Left ventricle myocardium inferior (tissue), 1 donor: ENCODE results near the gene TMEM202. TPM values are rescaled to one million over a fixed set of nuclear protein-coding genes. Genes with fewer than 3 reads are reported as not detected.
"Not testable (repeated sequence)": the region's sequence is repeated elsewhere in the genome, so short reads cannot be mapped to it uniquely, and the experiment has no call there.

Source experiments
- DNase-seq: peaks from one replicate; pipeline ENCODE4 v3.0.0-alpha.2; 2020
- H3K27ac ChIP-seq: fragments of 200-600 bp; replicated peaks from 2 replicates; pipeline ENCODE4 v1.8.0; 2021
- H3K27me3 ChIP-seq: fragments of 200-600 bp; 2 replicates; pipeline ENCODE4 v1.8.0; 2021; ENCODE audit warnings: low read depth
- H3K36me3 ChIP-seq: fragments of 200-600 bp; 2 replicates; pipeline ENCODE4 v1.8.0; 2021
- H3K4me1 ChIP-seq: fragments of 200-600 bp; 2 replicates; pipeline ENCODE4 v1.8.0; 2021
- H3K4me3 ChIP-seq: fragments of 200-600 bp; 2 replicates; pipeline ENCODE4 v1.8.0; 2021; ENCODE audit warnings: mild to moderate bottlenecking, moderate library complexity
- H3K9me3 ChIP-seq: fragments of 200-600 bp; replicated peaks from 2 replicates; pipeline ENCODE4 v1.8.0; 2021
- intact Hi-C: fragments of 100-400 bp; cut with micrococcal nuclease; formaldehyde crosslinking; loops from one replicate; pipeline ENCODE4 v1.11.0; 2022
- total RNA-seq: library from RNA; stranded (reverse); fragmentation: NEBNext Ultra II Directional; extraction: Animal tissue kit (Norgen Biotek cat#: 25700); gene quantifications from one replicate; pipeline ENCODE4 v1.2.1, GENCODE V29; 2021
- TF ChIP-seq, protein P1 (sequence below): fragments of 200-600 bp; IDR thresholded peaks from 2 replicates; pipeline ENCODE4 v1.8.0; 2021; ENCODE audit warnings: antibody characterized with exemption, mild to moderate bottlenecking, borderline replicate concordance
- donor health status: DM: no; HTN: yes; CAD: no; lungs with severe emphysema.

Gene TMEM202
- total RNA-seq, 1 donor from 2014 or later = not detected

DNA sequence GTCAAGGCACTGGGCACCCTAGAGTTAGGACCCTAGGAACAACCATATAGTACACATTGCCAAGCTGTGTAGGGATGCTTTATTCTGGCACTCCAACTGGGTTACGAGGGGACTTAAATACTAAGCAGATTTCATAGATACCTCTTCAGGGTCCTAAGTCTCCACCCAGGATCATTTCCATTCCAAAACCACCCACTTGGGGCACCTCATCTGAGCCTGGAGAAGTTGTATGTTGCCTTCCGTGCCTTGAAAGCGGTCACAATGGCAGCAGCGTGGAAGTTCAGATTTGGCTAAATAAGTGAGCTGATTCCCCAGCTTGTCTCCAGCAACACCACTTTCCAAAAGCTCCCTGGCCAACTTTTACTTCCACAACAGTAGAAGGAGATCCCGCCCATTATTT is 4.6 kb downstream of the TMEM202 start:
- no peak for DNase-seq
- Histone ChIP-seq H3K4me3 (no peak overlapping the region), H3K36me3 (no peaks in the 10 kb centered on the region), H3K27ac (no peak overlapping the region), H3K27me3 (peaks cover 31% of the 10 kb centered on the region), H3K9me3 (no peaks in the 10 kb centered on the region), H3K4me1 (peaks cover 4% of the 10 kb centered on the region)
- intact Hi-C loops = no loop called here
- TF ChIP-seq, protein P1, sequence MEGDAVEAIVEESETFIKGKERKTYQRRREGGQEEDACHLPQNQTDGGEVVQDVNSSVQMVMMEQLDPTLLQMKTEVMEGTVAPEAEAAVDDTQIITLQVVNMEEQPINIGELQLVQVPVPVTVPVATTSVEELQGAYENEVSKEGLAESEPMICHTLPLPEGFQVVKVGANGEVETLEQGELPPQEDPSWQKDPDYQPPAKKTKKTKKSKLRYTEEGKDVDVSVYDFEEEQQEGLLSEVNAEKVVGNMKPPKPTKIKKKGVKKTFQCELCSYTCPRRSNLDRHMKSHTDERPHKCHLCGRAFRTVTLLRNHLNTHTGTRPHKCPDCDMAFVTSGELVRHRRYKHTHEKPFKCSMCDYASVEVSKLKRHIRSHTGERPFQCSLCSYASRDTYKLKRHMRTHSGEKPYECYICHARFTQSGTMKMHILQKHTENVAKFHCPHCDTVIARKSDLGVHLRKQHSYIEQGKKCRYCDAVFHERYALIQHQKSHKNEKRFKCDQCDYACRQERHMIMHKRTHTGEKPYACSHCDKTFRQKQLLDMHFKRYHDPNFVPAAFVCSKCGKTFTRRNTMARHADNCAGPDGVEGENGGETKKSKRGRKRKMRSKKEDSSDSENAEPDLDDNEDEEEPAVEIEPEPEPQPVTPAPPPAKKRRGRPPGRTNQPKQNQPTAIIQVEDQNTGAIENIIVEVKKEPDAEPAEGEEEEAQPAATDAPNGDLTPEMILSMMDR = no peak

DNA sequence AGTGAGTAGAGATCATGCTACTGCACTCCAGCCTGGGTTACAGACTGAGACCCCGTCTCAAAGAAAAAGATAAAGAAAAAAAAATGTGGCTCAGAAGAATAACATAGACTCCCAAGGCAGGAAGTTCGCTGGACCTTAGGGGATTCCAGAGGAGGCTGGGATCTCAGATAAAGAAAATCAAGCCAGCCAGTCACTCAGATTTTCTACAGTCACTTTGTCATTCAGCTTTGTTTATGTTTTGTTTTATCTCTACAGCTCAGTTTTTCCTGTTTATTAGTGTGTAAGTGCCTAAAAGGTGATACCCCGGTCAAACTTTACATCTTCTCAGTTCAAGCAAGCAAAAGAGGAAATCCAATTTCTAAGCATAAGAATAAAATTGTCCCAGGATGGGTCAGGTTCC is 6.3 kb downstream of the TMEM202 start:
- Histone ChIP-seq H3K27me3 (peaks cover 47% of the 10 kb centered on the region), H3K4me1 (no peaks in the 10 kb centered on the region), H3K9me3 (no peaks in the 10 kb centered on the region), H3K36me3 (no peaks in the 10 kb centered on the region), H3K4me3 (no peak overlapping the region), H3K27ac (no peak overlapping the region)
- TF ChIP-seq, protein P1 = no peak
- no peak for DNase-seq
- intact Hi-C loops = no loop called here

DNA sequence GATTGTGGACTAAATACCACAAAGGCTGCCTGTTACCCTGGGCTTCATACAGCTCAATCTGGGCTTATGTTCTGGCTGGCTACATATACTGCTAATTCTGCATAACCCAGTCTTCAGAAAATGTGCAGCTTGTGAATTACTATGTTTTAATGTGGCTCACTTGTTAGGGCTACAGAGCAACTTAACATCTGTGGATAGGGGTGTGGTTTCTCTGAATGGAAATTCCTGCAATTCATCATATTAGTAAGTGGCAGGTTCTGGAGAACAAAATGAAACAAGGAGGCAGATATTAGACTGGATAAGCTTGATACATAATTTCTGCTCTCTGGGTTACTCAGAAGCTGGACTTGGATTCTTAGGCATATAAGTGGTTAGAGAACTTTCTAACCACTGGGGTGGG is 6.7 kb downstream of the TMEM202 start:
- Histone ChIP-seq H3K36me3 (no peaks in the 10 kb centered on the region), H3K27ac (no peak overlapping the region), H3K4me3 (no peak overlapping the region), H3K9me3 (no peaks in the 10 kb centered on the region), H3K27me3 (peaks cover 52% of the 10 kb centered on the region), H3K4me1 (no peaks in the 10 kb centered on the region)
- intact Hi-C loops = no loop called here
- no peak for DNase-seq
- TF ChIP-seq, protein P1 = no peak

DNA sequence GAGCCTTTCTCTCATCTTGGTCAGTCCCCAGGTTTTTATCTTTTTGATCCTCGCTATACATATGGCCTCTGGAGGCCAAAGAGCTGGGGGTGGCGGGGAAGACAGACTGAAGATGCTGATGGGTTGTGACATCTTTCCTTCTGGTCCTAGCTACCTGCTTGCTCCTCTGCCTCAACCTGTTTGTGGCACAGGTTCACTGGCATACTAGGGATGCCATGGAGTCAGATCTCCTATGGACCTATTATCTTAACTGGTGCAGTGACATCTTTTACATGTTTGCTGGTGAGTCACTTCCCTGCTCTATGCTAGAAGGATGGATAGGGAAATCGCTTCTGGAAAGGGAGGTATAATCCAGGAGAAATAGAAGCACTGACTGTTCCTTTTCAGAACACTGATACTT is 8.8 kb downstream of the TMEM202 start:
- intact Hi-C loops = no loop called here
- H3K36me3 ChIP-seq = no peaks in the 10 kb centered on the region
- TF ChIP-seq, protein P1 = no peak

DNA sequence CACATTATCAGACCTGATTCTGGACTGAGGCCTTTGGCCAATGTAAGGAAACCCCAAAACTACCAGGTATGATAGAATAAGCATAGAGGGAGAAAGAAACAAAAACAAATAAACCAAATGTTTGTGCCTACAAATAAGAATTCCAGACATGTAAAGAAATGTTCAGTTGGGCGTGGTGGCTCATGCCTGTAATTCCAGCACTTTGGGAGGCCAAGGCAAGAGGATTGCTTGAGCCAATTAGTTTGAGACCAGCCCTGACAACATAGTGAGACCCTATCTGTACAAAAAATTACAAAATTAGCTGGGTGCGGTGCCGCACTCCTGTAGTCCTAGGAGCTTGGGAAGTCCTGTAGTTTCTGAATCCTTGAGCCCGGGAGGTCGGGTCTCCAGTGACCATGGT is 13.0 kb downstream of the TMEM202 start:
- no peak overlapping the region for H3K27ac ChIP-seq
- peaks cover 46% of the 10 kb centered on the region for H3K27me3 ChIP-seq
- H3K9me3 ChIP-seq = peaks cover 10% of the 10 kb centered on the region
- intact Hi-C loops = no loop called here
- no peaks in the 10 kb centered on the region for H3K36me3 ChIP-seq
- H3K4me3 ChIP-seq = no peak overlapping the region
- DNase-seq = no peak
- H3K4me1 ChIP-seq = no peaks in the 10 kb centered on the region
- TF ChIP-seq, protein P1 = no peak

More for the DNA sequence above, 8.8 kb downstream of the TMEM202 start:
- Histone ChIP-seq H3K4me1 (no peaks in the 10 kb centered on the region), H3K27me3 (peaks cover 67% of the 10 kb centered on the region), H3K27ac (no peak overlapping the region), H3K4me3 (no peak overlapping the region), H3K9me3 (peaks cover 10% of the 10 kb centered on the region)
- DNase-seq = no peak

GRCh38 chr15:72411544-72411943 is 13.4 kb downstream of the TMEM202 start:
- DNase-seq = no peak
- no peak overlapping the region for H3K27ac ChIP-seq
- peaks cover 46% of the 10 kb centered on the region for H3K27me3 ChIP-seq
- H3K9me3 ChIP-seq = peaks cover 10% of the 10 kb centered on the region
- H3K4me3 ChIP-seq = no peak overlapping the region
- no peaks in the 10 kb centered on the region for H3K36me3 ChIP-seq
- intact Hi-C loops = no loop called here
- H3K4me1 ChIP-seq = no peaks in the 10 kb centered on the region
- TF ChIP-seq, protein P1 = no peak

- H3K36me3 ChIP-seq, DNase-seq, H3K4me1 ChIP-seq, H3K9me3 ChIP-seq, H3K4me3 ChIP-seq, H3K27ac ChIP-seq, intact Hi-C loops: not testable (repeated sequence)
- H3K27me3 ChIP-seq = peaks cover 31% of the 10 kb centered on the region
Measured at GRCh38 chr15:72413337-72413736, 15.2 kb downstream of the TMEM202 start.
